Cardiac muscle cell (in vitro differentiated cells and primary cell): ENCODE measurements around the gene TIMM21. TPM values are rescaled to one million over a fixed set of nuclear protein-coding genes. Genes with fewer than 3 reads are reported as not detected.

Source experiments
- DNase-seq, 2 donors: peaks; one replicate each; pipeline versions ENCODE4 v3.0.0 to v3.0.0-alpha.2; 2010 to 2017; ENCODE audit warnings: low read depth in 1 of 2, low spot score in 1 of 2
- H3K27ac ChIP-seq: fragments of 200-600 bp; sonication (generic); 2 replicates; pipeline ENCODE4 v1.5.1; 2016
- H3K27me3 ChIP-seq: fragments of 200-600 bp; sonication (generic); 2 replicates; pipeline ENCODE4 v1.6.0; 2016; ENCODE audit warnings: control low read depth
- H3K36me3 ChIP-seq: fragments of 200-600 bp; sonication (generic); 2 replicates; pipeline ENCODE4 v1.5.1; 2016; ENCODE audit warnings: control low read depth
- H3K4me1 ChIP-seq: fragments of 200-600 bp; sonication (generic); 2 replicates; pipeline ENCODE4 v1.8.1; 2017; ENCODE audit warnings: low read depth, mild to moderate bottlenecking, mixed run types
- H3K4me3 ChIP-seq: fragments of 200-600 bp; sonication (generic); 2 replicates; pipeline ENCODE4 v1.5.1; 2016; ENCODE audit warnings: mild to moderate bottlenecking
- H3K9me3 ChIP-seq: fragments of 200-600 bp; sonication (generic); 2 replicates; pipeline ENCODE4 v1.5.1; 2017; ENCODE audit warnings: low read depth, mild to moderate bottlenecking, control low read depth
- polyA plus RNA-seq: library from polyadenylated mRNA; unstranded; fragments of >200 nt; fragmentation: Nextera tagmentation; extraction: Ambion mirVana; gene quantifications from 2 replicates; pipeline ENCODE4 v1.2.1, GENCODE V29; 2016
- total RNA-seq: library from RNA; depleted of rRNA; stranded (reverse); fragments of >200 nt; gene quantifications from 2 replicates; pipeline ENCODE4 v1.2.3, GENCODE V29; 2016
- TF ChIP-seq, protein P1 (sequence below): IDR thresholded peaks from 2 replicates; pipeline ENCODE4 v1.5.1; 2012; ENCODE audit warnings: low read depth, mild to moderate bottlenecking, low read length

TIMM21 gene
- total and polyA plus RNA-seq, 2 experiments from 2014 or later, result 30.9 to 147 TPM

- Histone ChIP-seq H3K4me1 (no peaks in the 10 kb centered on the region), H3K27ac (no peak overlapping the region), H3K27me3 (no peaks in the 10 kb centered on the region), H3K4me3 (no peak overlapping the region), H3K36me3 (no peaks in the 10 kb centered on the region), H3K9me3 (no peaks in the 10 kb centered on the region)
- no peak for DNase-seq
- TF ChIP-seq, protein P1, sequence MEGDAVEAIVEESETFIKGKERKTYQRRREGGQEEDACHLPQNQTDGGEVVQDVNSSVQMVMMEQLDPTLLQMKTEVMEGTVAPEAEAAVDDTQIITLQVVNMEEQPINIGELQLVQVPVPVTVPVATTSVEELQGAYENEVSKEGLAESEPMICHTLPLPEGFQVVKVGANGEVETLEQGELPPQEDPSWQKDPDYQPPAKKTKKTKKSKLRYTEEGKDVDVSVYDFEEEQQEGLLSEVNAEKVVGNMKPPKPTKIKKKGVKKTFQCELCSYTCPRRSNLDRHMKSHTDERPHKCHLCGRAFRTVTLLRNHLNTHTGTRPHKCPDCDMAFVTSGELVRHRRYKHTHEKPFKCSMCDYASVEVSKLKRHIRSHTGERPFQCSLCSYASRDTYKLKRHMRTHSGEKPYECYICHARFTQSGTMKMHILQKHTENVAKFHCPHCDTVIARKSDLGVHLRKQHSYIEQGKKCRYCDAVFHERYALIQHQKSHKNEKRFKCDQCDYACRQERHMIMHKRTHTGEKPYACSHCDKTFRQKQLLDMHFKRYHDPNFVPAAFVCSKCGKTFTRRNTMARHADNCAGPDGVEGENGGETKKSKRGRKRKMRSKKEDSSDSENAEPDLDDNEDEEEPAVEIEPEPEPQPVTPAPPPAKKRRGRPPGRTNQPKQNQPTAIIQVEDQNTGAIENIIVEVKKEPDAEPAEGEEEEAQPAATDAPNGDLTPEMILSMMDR, result no peak
Measured at GRCh38 chr18:74179623-74180199, 31.4 kb downstream of the TIMM21 start.

GRCh38 chr18:74182335-74182734 is 34.0 kb downstream of the TIMM21 start:
- Histone ChIP-seq H3K27me3 (peaks cover 3% of the 10 kb centered on the region), H3K9me3 (no peaks in the 10 kb centered on the region), H3K27ac (no peak overlapping the region), H3K36me3 (no peaks in the 10 kb centered on the region), H3K4me1 (no peaks in the 10 kb centered on the region), H3K4me3 (no peak overlapping the region)
- DNase-seq, result no peak
- TF ChIP-seq, protein P1, result no peak

GRCh38 chr18:74183130-74183529 is 34.8 kb downstream of the TIMM21 start:
- no peak for DNase-seq
- H3K4me1 ChIP-seq, result no peaks in the 10 kb centered on the region
- H3K27ac ChIP-seq, result no peak overlapping the region
- H3K36me3 ChIP-seq, result no peaks in the 10 kb centered on the region
- H3K4me3 ChIP-seq, result no peak overlapping the region
- H3K9me3 ChIP-seq, result no peaks in the 10 kb centered on the region
- H3K27me3 ChIP-seq, result peaks cover 3% of the 10 kb centered on the region
- TF ChIP-seq, protein P1, result no peak

GRCh38 chr18:74184875-74185274 is 36.6 kb downstream of the TIMM21 start:
- DNase-seq, result no peak
- Histone ChIP-seq H3K4me3 (no peak overlapping the region), H3K27me3 (peaks cover 3% of the 10 kb centered on the region), H3K9me3 (no peaks in the 10 kb centered on the region), H3K4me1 (no peaks in the 10 kb centered on the region), H3K27ac (no peak overlapping the region), H3K36me3 (no peaks in the 10 kb centered on the region)
- TF ChIP-seq, protein P1, result no peak

- TF ChIP-seq, protein P1, result no peak
- H3K4me1 ChIP-seq, result no peaks in the 10 kb centered on the region
- no peaks in the 10 kb centered on the region for H3K36me3 ChIP-seq
- DNase-seq, result no peak
- no peaks in the 10 kb centered on the region for H3K9me3 ChIP-seq
- no peak overlapping the region for H3K27ac ChIP-seq
- H3K27me3 ChIP-seq, result peaks cover 3% of the 10 kb centered on the region
- no peak overlapping the region for H3K4me3 ChIP-seq
Measured at GRCh38 chr18:74185860-74186259, 37.5 kb downstream of the TIMM21 start.
